ENCODE results near the gene C3orf38.
A peak's percentile ranks its signal among the peaks of the same experiment; 100 is the strongest.
"Not testable (repeated sequence)": the region's sequence is repeated elsewhere in the genome, so short reads cannot be mapped to it uniquely, and the experiment has no call there.

The C3orf38 gene

DNA sequence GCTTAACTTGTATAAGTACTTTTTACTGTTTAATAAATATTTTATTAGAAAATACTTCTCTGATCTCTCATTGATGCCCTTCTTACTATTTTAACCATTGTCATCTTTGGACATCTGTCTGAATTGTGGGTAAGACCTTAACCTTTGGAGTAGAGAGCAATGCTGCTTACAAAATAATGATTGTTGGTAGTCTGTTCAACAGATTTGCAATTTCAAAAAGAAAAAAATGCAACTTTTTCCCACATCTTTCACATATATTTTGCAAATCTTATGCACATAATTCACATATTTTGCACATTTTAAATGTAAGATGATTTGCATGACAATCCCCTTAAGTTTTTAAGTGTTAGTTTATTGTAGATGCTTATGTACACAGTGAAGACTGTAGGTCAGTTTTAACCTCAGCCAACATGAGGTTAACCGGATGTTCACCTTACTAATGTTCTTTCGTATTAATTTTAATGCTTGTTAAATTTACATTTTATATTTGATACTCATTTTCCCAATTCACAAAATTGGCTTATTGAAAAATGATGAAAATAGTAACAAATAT lies 16.7 kb downstream of the C3orf38 start:
- no peak for DNase-seq

DNA sequence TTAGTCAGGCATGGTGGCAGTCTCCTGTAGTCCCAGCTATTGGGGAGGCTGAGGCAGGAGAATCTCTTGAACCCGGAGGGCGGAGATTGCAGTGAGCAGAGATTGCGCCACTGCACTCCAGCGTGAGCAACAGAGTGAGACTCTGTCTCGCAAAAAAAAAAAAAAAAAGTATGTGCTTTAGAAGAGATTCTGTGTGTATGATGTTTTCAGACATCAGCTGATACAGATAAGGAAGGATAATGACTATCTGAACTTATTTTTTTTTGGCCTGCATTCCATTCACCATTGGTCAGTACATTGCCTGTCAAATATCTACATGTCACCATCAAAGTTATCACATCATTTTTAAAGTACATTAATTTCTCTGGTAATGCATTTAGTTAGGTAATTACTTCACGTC lies 17.4 kb downstream of the C3orf38 start:
- no peak for DNase-seq

DNA sequence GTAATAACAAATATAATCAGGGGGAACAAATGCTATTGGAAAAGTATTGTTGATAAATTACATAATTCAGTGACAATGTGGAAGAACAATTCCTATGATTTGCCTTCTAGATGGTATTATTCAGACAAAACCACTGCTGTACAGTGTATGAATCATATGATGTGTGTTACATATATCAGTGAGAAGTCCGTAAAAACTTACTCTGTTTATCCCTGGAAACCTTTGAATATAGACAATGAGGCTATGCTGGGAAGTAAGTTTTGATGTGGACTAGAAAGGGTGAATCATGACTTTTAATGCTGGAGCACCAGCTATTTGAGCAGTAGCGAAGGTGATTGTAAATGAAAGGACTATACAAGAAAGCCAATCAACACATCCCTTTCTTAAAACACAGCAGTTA lies 17.9 kb downstream of the C3orf38 start:
- no peak for DNase-seq

DNA sequence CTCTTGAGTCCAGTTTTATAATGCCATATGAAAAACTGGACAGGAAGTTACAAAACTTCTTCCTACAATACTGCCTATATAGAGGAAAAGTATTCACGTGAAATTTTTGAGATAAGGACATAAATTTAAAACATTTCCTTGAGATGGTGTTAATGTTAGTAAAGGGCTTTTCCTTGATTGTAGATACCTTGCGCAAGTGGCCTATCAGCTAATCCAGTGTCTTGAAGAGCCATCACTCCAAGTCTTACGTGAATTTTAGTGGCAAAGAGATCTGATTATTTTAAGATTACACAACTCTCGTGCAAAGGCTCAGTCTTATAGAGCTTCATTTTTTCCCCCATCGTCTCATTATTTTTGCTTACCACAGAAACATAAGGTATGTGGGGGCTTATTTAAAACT lies 18.4 kb downstream of the C3orf38 start:
- DNase-seq, result no peak

DNA sequence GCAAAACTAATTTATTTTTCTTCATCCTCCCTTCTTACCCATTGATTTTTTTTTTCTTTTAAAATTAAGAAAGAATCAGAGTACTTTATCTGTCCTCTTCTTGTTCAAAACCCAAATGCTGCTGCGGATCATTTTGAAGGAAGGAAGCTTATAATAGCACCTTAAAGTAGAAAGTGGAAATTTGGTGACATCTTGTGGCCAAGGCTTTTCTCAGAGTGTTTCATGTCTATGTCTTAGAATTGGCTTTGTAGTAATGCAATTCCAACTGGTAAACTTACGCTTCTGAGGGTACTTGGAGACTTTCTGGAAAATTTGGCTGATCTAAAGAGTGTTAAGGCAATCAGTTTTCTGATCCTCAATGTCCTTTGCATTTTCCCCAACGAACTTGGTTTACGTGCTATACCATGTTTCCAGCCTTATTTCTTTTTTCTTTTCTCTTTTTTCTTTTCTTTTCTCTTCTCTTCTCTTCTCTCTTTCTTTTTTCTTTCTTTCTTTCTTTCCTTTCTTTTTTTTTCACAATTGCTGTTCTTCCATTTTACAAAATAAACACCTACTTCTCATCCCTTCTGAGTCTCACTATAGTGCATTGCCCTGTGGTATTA lies 30.7 kb downstream of the C3orf38 start:
- peak; percentile 6 for DNase-seq

DNA sequence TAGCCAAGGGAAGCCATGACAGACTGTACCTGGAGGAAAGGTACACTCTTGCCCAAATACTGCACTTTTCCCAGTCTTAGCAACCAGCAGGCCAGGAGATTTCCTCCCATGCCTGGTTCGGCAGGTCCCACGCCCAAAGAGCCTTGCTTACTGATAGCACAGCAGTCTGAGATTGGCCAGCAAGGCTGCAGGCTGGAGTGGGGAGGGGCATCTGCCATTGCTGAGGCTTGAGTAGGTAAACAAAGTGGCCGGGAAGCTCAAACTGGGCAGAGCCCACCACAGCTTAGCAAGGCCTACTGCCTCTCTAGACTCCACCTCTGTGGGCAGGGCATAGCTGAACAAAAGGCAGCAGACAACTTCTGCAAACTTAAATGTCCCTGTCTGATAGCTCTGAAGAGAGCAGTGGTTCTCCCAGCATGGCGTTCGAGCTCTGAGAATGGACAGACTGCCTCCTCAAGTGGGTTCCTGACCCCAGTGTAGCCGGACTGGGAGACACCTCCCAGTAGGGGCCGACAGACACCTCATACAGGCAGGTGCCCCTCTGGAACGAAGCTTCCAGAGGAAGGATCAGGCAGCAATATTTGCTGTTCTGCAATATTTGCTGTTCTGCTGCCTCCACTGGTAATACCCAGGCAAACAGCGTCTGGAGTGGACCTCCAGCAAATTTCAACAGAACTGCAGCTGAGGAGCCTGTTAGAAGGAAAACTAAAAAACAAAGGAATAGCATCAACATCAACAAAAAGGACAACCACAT lies 32.6 kb downstream of the C3orf38 start:
- not testable (repeated sequence) for DNase-seq

DNA sequence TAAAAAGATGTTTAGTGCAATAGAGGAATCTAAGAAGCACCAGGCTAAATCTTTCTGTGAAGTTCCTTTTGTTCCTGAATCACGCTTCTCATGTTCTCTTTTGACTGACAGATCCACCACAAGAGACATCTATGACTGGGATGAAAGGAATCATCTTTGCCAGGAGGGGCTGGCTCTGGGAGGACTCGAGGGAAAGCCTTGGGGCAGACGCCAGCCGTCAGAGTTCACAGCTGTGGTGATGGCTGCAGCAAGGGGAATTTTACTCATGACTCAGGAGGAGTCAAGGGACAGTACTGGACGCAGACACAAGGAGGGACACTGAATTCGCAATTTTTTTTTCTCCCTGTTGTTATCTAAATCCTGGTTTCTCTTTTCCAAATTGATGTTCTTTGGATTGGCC lies 38.7 kb downstream of the C3orf38 start:
- DNase-seq, result no peak

DNA sequence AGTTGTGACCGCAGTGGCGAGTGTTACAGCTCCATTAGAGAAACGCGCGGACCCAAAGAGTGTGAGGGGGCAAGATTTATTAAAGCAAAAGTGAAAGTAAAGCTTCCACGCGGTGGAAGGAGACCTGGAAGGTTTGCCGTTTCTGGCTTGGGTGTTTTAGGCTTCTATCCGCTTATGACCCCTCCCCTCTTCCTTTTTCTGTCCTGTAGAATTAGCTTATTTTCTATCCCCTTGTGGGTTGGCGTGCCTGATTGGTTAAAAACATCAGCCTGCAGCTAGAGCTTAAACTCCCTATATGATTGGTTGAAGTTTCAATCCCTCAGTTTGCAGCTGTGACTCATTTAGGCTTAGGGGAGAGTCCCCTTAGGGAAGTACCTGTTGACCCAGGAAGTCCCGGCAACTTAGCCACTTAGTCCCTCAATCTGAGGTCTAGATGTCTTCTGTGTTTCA lies 39.6 kb downstream of the C3orf38 start:
- DNase-seq, result no peak

DNA sequence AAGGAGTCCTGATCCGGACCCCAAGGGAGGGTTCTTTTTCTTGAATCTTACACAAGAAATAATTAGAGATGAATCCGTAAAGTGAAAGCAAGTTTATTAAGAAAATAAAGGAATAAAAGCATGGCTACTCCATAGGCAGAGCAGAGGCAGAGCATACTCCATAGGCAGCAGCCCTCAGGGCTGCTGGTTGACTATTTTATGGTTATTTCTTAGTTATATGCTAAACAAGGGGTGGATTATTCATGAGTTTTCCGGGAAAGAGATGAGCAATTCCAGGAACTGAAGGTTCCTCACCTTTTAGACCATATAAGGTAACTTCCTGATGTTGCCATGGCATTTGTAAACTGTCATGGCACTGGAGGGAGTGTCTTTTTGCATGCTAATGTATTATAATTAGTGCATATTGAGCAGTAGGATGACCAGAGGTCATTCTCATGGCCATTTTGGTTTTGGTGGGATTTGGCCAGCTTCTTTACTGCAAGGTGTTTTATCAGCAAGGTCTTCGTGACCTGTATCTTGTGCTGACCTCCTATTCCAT lies 42.2 kb downstream of the C3orf38 start:
- DNase-seq, result no peak

DNA sequence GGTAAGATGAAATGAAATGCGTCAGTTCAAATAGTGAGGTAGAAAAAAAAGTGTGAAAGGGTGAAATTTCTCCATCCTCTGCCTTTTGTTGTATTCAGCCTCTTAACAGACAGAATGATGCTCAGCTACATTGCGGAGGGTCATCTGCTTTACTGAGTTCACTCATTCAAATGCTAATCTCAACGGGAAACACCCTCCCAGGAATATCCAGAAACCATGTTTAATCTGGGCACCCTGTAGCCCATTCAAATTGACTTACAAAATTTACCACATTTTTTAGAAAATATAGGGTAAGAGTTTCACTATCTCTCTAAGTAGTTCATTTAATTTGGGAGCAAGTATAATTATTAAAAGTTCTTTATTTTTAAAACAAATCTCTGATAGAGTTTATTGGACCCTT lies 42.9 kb downstream of the C3orf38 start:
- DNase-seq, result no peak

DNA sequence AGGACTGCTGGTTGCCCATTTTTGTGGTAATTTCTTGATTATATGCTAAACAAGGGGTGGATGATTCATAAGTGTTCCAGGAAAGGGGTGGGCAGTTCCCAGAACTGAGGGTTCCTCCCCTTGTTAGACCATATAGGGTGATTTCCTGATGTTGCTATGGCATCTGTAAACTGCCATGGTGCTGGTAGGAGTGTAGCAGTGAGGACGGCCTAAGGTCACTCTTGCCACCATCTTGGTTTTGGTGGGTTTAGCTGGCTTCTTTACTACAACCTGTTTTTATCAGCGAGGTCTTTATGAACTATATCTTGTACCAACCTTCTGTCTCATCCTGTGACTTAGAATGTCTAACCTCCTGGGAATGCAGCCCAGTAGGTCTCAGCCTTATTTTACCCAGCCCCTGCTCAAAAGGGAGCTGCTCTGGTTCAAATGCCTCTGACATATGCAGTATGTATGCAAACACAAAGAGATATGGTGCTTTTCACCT lies 46.2 kb downstream of the C3orf38 start:
- no peak for DNase-seq

DNA sequence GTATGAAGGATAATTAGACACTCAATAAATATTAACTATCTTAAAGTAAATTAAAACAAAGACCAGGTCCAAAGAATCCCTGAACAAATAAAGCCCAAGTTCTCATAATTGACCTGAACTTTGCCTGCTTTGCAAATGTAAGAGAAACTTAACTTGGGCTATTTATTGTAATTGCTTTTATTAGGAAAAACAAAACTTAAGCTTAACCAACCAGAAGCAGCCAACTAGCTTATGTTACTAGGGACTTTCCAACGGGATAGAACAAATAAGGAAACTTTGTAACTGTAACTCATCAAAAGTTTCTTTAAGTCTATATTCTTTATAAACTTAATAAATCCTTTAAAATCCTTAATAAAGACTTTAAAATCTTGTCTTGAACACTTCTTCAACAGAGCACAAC lies 48.4 kb downstream of the C3orf38 start:
- DNase-seq, result no peak

DNA sequence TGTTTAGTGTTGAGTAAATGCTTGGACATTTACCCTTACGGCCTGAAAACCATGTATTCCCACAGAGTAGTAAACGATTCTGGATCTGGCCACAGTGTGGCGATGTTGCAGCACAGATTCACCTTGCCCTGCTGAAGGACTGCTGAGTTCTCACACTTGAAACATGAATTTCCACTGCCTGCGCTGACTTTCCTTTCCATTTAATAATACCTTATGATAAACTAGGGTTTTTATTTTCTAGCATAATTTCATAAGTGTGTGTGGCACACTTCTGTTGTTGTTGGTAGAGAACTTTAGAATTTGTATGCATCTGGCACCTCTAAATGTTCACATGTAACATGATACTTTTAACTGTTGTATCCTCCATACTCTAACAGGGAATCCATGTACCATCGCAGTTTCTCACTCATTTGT lies 53.9 kb downstream of the C3orf38 start:
- peak; percentile 4 for DNase-seq
